Breast epithelium (tissue), 3 donors: ENCODE data around the gene PRKCD.

Experiments used
- CTCF ChIP-seq, 3 donors: fragments of 450-650 bp; IDR thresholded peaks; one replicate each; pipeline ENCODE4 v1.5.1; 2016 to 2017; ENCODE audit warnings: antibody characterized with exemption in 3 of 3, mild to moderate bottlenecking in 3 of 3, moderate library complexity in 3 of 3
- POLR2AphosphoS5 ChIP-seq, 3 donors: sonication (generic); formaldehyde crosslinking; IDR thresholded peaks; one replicate each; pipeline ENCODE4 v1.6.1; 2017; ENCODE audit warnings: antibody characterized with exemption in 3 of 3

- no peak for TF ChIP-seq POLR2AphosphoS5 (IDR thresholded peaks at IDR 0.05)
- no peak for TF ChIP-seq CTCF (IDR thresholded peaks at IDR 0.05)
These were observed 7.0 kb upstream of the PRKCD start for GRCh38 chr3:53153980-53154379.
